ENCODE measurements around the gene TMEM245.

GRCh38 chr9:108972626-108973209 lies 147.0 kb downstream of the TMEM245 start:
- TF ChIP-seq CTCF (IDR thresholded peaks at IDR 0.05; ENCODE audit: low read length) (no peak), EZH2 (IDR thresholded peaks at IDR 0.05; ENCODE audit: borderline replicate concordance, low read length) (no peak)

Measured in OCI-LY1 (cell line).